Spinal cord (tissue), 10 donors: ENCODE results near the gene COBL. TPM values are rescaled to one million over a fixed set of nuclear protein-coding genes. Genes with fewer than 3 reads are reported as not detected.
A peak's percentile ranks its signal among the peaks of the same experiment; 100 is the strongest.

Source experiments
- DNase-seq, 6 donors: peaks; one replicate each; pipeline versions ENCODE4 v3.0.0 to v3.0.0-alpha.2; 2013 to 2015; ENCODE audit warnings: low spot score in 6 of 6, low read depth in 4 of 6
- H3K27ac ChIP-seq: one replicate; pipeline ENCODE4 v1.5.1; 2013; ENCODE audit warnings: low read depth, low read length, control low read depth
- H3K27me3 ChIP-seq: one replicate; pipeline ENCODE4 v1.6.1; 2013; ENCODE audit warnings: low read length; ENCODE audit not compliant: control insufficient read depth, insufficient read depth
- H3K36me3 ChIP-seq: one replicate; pipeline ENCODE4 v1.6.1; 2013; ENCODE audit warnings: low read length; ENCODE audit not compliant: control insufficient read depth, insufficient read depth
- H3K4me1 ChIP-seq: one replicate; pipeline ENCODE4 v1.6.1; 2013; ENCODE audit warnings: low read length; ENCODE audit not compliant: control insufficient read depth, insufficient read depth
- H3K4me3 ChIP-seq: one replicate; pipeline ENCODE4 v1.5.1; 2013; ENCODE audit warnings: low read depth, low read length, control low read depth
- H3K9me3 ChIP-seq: one replicate; pipeline ENCODE4 v1.6.1; 2013; ENCODE audit warnings: low read length; ENCODE audit not compliant: control insufficient read depth, insufficient read depth
- whole genome bisulfite sequencing: methylation state at CpG from one replicate; pipeline ENCODE4 v1.1.5; 2013; ENCODE audit warnings: missing lambda C conversion rate; ENCODE audit not compliant: insufficient coverage; 5-methylcytosine and 5-hydroxymethylcytosine counted together
- polyA plus RNA-seq, 2 donors: library from polyadenylated mRNA; unstranded; fragments of 120-200 nt; gene quantifications; one replicate each; pipeline ENCODE4 v1.2.1, GENCODE V29; 2013; ENCODE audit not compliant: insufficient read length in 2 of 2
- total RNA-seq, 2 donors: library from RNA; depleted of rRNA in 1 of 2; stranded (reverse); fragments of 120-200 nt in 1 of 2; fragments of >200 nt in 1 of 2; gene quantifications; one replicate each; pipeline versions ENCODE4 v1.2.3 to v1.2.4, GENCODE V29; 2013 to 2014
- donor health status: healthy.

COBL gene
- total and polyA plus RNA-seq, 4 donors: 3.8 to 7.8 (median 5.1) TPM

- Histone ChIP-seq H3K27ac (no peak overlapping the region), H3K4me3 (no peak overlapping the region), H3K36me3 (no peaks in the 10 kb centered on the region), H3K9me3 (no peaks in the 10 kb centered on the region), H3K4me1 (peaks cover 10% of the 10 kb centered on the region), H3K27me3 (no peaks in the 10 kb centered on the region)
- DNase-seq: no peak
- 73% methylated on average over 2 of the region's 2 CpGs for WGBS
Observed at GRCh38 chr7:51189777-51190176, 126.8 kb downstream of the COBL start.

- no peak for DNase-seq
- peaks cover 10% of the 10 kb centered on the region for H3K4me1 ChIP-seq
- no peaks in the 10 kb centered on the region for H3K9me3 ChIP-seq
- 100% methylated on average over 2 of the region's 3 CpGs for WGBS
- H3K27ac ChIP-seq: no peak overlapping the region
- no peaks in the 10 kb centered on the region for H3K36me3 ChIP-seq
- no peaks in the 10 kb centered on the region for H3K27me3 ChIP-seq
- H3K4me3 ChIP-seq: no peak overlapping the region
Observed at GRCh38 chr7:51188987-51189386, 127.6 kb downstream of the COBL start.

GRCh38 chr7:51187941-51188340 lies 128.7 kb downstream of the COBL start:
- Histone ChIP-seq H3K9me3 (no peaks in the 10 kb centered on the region), H3K27me3 (no peaks in the 10 kb centered on the region), H3K4me1 (peaks cover 10% of the 10 kb centered on the region), H3K4me3 (no peak overlapping the region), H3K27ac (no peak overlapping the region), H3K36me3 (no peaks in the 10 kb centered on the region)
- 32% methylated on average over 6 of the region's 6 CpGs for WGBS
- peak in 2 of 6 donors; percentile 35 to 54 for DNase-seq

GRCh38 chr7:51186531-51186930 lies 130.1 kb downstream of the COBL start:
- no peaks in the 10 kb centered on the region for H3K9me3 ChIP-seq
- no peak overlapping the region for H3K4me3 ChIP-seq
- WGBS: 87% methylated on average over 4 of the region's 5 CpGs
- H3K27ac ChIP-seq: no peak overlapping the region
- DNase-seq: no peak
- no peaks in the 10 kb centered on the region for H3K27me3 ChIP-seq
- H3K36me3 ChIP-seq: no peaks in the 10 kb centered on the region
- H3K4me1 ChIP-seq: peaks cover 13% of the 10 kb centered on the region

- H3K27ac ChIP-seq: no peak overlapping the region
Observed at GRCh38 chr7:51182636-51183166, 133.9 kb downstream of the COBL start.

GRCh38 chr7:51180092-51180491 lies 136.5 kb downstream of the COBL start:
- DNase-seq: no peak
- Histone ChIP-seq H3K36me3 (no peaks in the 10 kb centered on the region), H3K27me3 (no peaks in the 10 kb centered on the region), H3K4me1 (peaks cover 4% of the 10 kb centered on the region), H3K27ac (no peak overlapping the region), H3K4me3 (no peak overlapping the region), H3K9me3 (no peaks in the 10 kb centered on the region)
- WGBS: 96% methylated on average over 4 of the region's 4 CpGs

More at GRCh38 chr7:51182636-51183166, 133.9 kb downstream of the COBL start:
- DNase-seq: no peak
- Histone ChIP-seq H3K27me3 (no peaks in the 10 kb centered on the region), H3K4me1 (peaks cover 4% of the 10 kb centered on the region), H3K4me3 (no peak overlapping the region), H3K36me3 (no peaks in the 10 kb centered on the region), H3K9me3 (no peaks in the 10 kb centered on the region)
- 54% methylated on average over 3 of the region's 6 CpGs for WGBS

- no peak overlapping the region for H3K4me3 ChIP-seq
- no peaks in the 10 kb centered on the region for H3K9me3 ChIP-seq
- H3K27me3 ChIP-seq: no peaks in the 10 kb centered on the region
- no peak overlapping the region for H3K27ac ChIP-seq
- no peaks in the 10 kb centered on the region for H3K4me1 ChIP-seq
- DNase-seq: no peak
- H3K36me3 ChIP-seq: no peaks in the 10 kb centered on the region
- WGBS: 28% methylated on average over 3 of the region's 3 CpGs
Observed at GRCh38 chr7:51175992-51176388, 140.6 kb downstream of the COBL start.

- H3K27me3 ChIP-seq: no peaks in the 10 kb centered on the region
- no peak for DNase-seq
- no peaks in the 10 kb centered on the region for H3K9me3 ChIP-seq
- WGBS: 0% methylated on average over 2 of the region's 6 CpGs
- no peak overlapping the region for H3K27ac ChIP-seq
- H3K4me1 ChIP-seq: no peaks in the 10 kb centered on the region
- no peaks in the 10 kb centered on the region for H3K36me3 ChIP-seq
- H3K4me3 ChIP-seq: no peak overlapping the region
Observed at GRCh38 chr7:51175316-51175991, 141.2 kb downstream of the COBL start.

- no peaks in the 10 kb centered on the region for H3K9me3 ChIP-seq
- no peaks in the 10 kb centered on the region for H3K4me1 ChIP-seq
- no CpG with 5 or more reads among the region's 1 CpG for WGBS
- H3K27ac ChIP-seq: no peak overlapping the region
- no peaks in the 10 kb centered on the region for H3K27me3 ChIP-seq
- no peak overlapping the region for H3K4me3 ChIP-seq
- no peak for DNase-seq
- no peaks in the 10 kb centered on the region for H3K36me3 ChIP-seq
Observed at GRCh38 chr7:51165337-51165736, 151.3 kb downstream of the COBL start.

GRCh38 chr7:51162724-51163329 lies 153.8 kb downstream of the COBL start:
- DNase-seq: peak; percentile 80 to 98 (median 88)
- Histone ChIP-seq H3K9me3 (no peaks in the 10 kb centered on the region), H3K27ac (no peak overlapping the region), H3K27me3 (no peaks in the 10 kb centered on the region), H3K4me3 (no peak overlapping the region), H3K4me1 (peaks cover 8% of the 10 kb centered on the region), H3K36me3 (no peaks in the 10 kb centered on the region)
- 22% methylated on average over 4 of the region's 9 CpGs for WGBS
